A549 (cell line): ENCODE data around the gene ACVR1. TPM values are rescaled to one million over a fixed set of nuclear protein-coding genes. Genes with fewer than 3 reads are reported as not detected.

Experiments used
- ATAC-seq, 2 experiments: fragments of 200-7000 bp in 1 of 2; fragments of >200 bp in 1 of 2; cut with Nextera tagmentation in 1 of 2; cut with Tn5 transposase in 1 of 2; 3 replicates each; pipeline versions ENCODE4 v1.8.0 to v1.9.1; 2018 to 2020; ENCODE audit warnings: mild to moderate bottlenecking in 1 of 2, moderate library complexity in 1 of 2
- CTCF ChIA-PET: fragments of 300-600 bp; sonication (Branson Sonifier 250); formaldehyde crosslinking; extraction: SDS; loops from one replicate; lab custom pipeline; 2021; ENCODE audit warnings: antibody characterized with exemption, inconsistent platforms; lab: Yijun Ruan, JAX
- POLR2A ChIA-PET: fragments of 350-600 bp; formaldehyde crosslinking; extraction: SDS; loops from one replicate; lab custom pipeline; 2021; ENCODE audit warnings: antibody characterized with exemption, inconsistent platforms; lab: Yijun Ruan, JAX
- DNase-seq, 2 experiments: peaks; one replicate each; pipeline versions ENCODE4 v3.0.0 to v3.0.0-alpha.2; 2011 to 2016; ENCODE audit warnings: low read depth in 1 of 2, low spot score in 1 of 2
- FAIRE-seq: peaks from 2 replicates; lab custom pipeline; 2011; peaks lifted over from hg19 to GRCh38; lab: Jason Lieb, UNC
- H3K27ac ChIP-seq, 2 experiments: fragments of >200 bp; sonication (Bioruptor Twin); formaldehyde crosslinking; 3 replicates each; pipeline ENCODE4 v1.5.1; 2016 to 2017
- H3K4me1 ChIP-seq: fragments of >200 bp; sonication (Bioruptor Twin); formaldehyde crosslinking; 3 replicates; pipeline ENCODE4 v1.6.1; 2016
- H3K4me2 ChIP-seq: fragments of >200 bp; sonication (Bioruptor Twin); formaldehyde crosslinking; 3 replicates; pipeline ENCODE4 v1.6.1; 2016
- H3K4me3 ChIP-seq: fragments of >200 bp; sonication (Bioruptor Twin); formaldehyde crosslinking; 3 replicates; pipeline ENCODE4 v1.5.1; 2016
- H3K9me3 ChIP-seq: fragments of >200 bp; sonication (Bioruptor Twin); formaldehyde crosslinking; 3 replicates; pipeline ENCODE4 v1.6.1; 2016
- BHLHE40 ChIP-seq: IDR thresholded peaks from 2 replicates; pipeline ENCODE4 v1.6.1; 2012; ENCODE audit warnings: low read depth, low read length, inconsistent platforms
- E2F6 ChIP-seq: IDR thresholded peaks from 2 replicates; pipeline ENCODE4 v1.6.1; 2012; ENCODE audit warnings: low read depth, borderline replicate concordance
- EHF ChIP-seq: fragments of 250-450 bp; sonication (Bioruptor Pico); IDR thresholded peaks from 2 replicates; pipeline ENCODE4 v1.5.0; 2020; ENCODE audit warnings: mild to moderate bottlenecking
- EHMT2 ChIP-seq: fragments of 200-600 bp; sonication (generic); IDR thresholded peaks from 2 replicates; pipeline ENCODE4 v1.6.1; 2016; ENCODE audit warnings: antibody characterized with exemption, low read depth, mild to moderate bottlenecking, moderate library complexity
- FOSB ChIP-seq: fragments of 250-450 bp; sonication (Bioruptor Pico); IDR thresholded peaks from 2 replicates; pipeline ENCODE4 v1.5.0; 2020; ENCODE audit warnings: mild to moderate bottlenecking, moderate library complexity
- FOSL2 ChIP-seq, 2 experiments: fragments of 450-650 bp in 1 of 2; fragments of >200 bp in 1 of 2; sonication (Bioruptor Twin) in 1 of 2; formaldehyde crosslinking; IDR thresholded peaks; 2 replicates each; pipeline versions ENCODE4 v1.5.0 to v1.6.1; 2016 to 2020; ENCODE audit warnings: mild to moderate bottlenecking in 1 of 2, moderate library complexity in 1 of 2
- FOXS1 ChIP-seq: fragments of 250-450 bp; sonication (Bioruptor Pico); IDR thresholded peaks from 2 replicates; pipeline ENCODE4 v1.5.0; 2020; ENCODE audit warnings: mild to moderate bottlenecking, moderate library complexity
- GATA3 ChIP-seq: IDR thresholded peaks from 2 replicates; pipeline ENCODE4 v1.6.1; 2012; ENCODE audit warnings: borderline replicate concordance
- HDAC2 ChIP-seq: fragments of 200-600 bp; sonication (generic); IDR thresholded peaks from 2 replicates; pipeline ENCODE4 v1.6.1; 2016
- HEYL ChIP-seq: fragments of 250-450 bp; sonication (Bioruptor Pico); IDR thresholded peaks from 2 replicates; pipeline ENCODE4 v1.8.0; 2021; ENCODE audit warnings: mild to moderate bottlenecking, moderate library complexity
- HMGXB4 ChIP-seq: fragments of 250-450 bp; sonication (Bioruptor Pico); IDR thresholded peaks from 2 replicates; pipeline ENCODE4 v1.5.0; 2021; ENCODE audit warnings: mild to moderate bottlenecking, moderate library complexity, borderline replicate concordance
- HOXA7 ChIP-seq: fragments of 250-450 bp; sonication (Bioruptor Pico); IDR thresholded peaks from 2 replicates; pipeline ENCODE4 v1.5.0; 2020; ENCODE audit warnings: mild to moderate bottlenecking, moderate library complexity
- HOXB13 ChIP-seq: fragments of 250-450 bp; sonication (Bioruptor Pico); IDR thresholded peaks from 2 replicates; pipeline ENCODE4 v1.5.0; 2020; ENCODE audit warnings: low read depth, mild to moderate bottlenecking, moderate library complexity
- HOXB5 ChIP-seq: fragments of 250-450 bp; sonication (Bioruptor Pico); IDR thresholded peaks from 2 replicates; pipeline ENCODE4 v1.5.0; 2020; ENCODE audit warnings: mild to moderate bottlenecking, moderate library complexity
- JUN ChIP-seq, 2 experiments: fragments of >200 bp; sonication (Bioruptor Twin); formaldehyde crosslinking; IDR thresholded peaks; 2 replicates in 1 of 2; 3 replicates in 1 of 2; pipeline ENCODE4 v1.6.1; 2016 to 2017
- KDM1A ChIP-seq: fragments of 200-600 bp; sonication (generic); IDR thresholded peaks from 2 replicates; pipeline ENCODE4 v1.6.1; 2016; ENCODE audit warnings: low read depth, mild to moderate bottlenecking
- MAFK ChIP-seq: fragments of 450-650 bp; IDR thresholded peaks from 2 replicates; pipeline ENCODE4 v1.6.1; 2014; ENCODE audit not compliant: partially characterized antibody
- MAZ ChIP-seq: fragments of 150-350 bp; IDR thresholded peaks from 2 replicates; pipeline ENCODE4 v1.6.1; 2014; ENCODE audit warnings: antibody characterized with exemption, low read depth, low read length, borderline replicate concordance
- NPAS2 ChIP-seq: fragments of 250-450 bp; sonication (Bioruptor Pico); IDR thresholded peaks from 2 replicates; pipeline ENCODE4 v1.8.0; 2022; ENCODE audit warnings: mild to moderate bottlenecking, moderate library complexity, borderline replicate concordance
- PHF8 ChIP-seq: fragments of 200-600 bp; sonication (generic); IDR thresholded peaks from 2 replicates; pipeline ENCODE4 v1.6.1; 2016; ENCODE audit warnings: low read depth, mild to moderate bottlenecking, antibody characterized with exemption, moderate library complexity, borderline replicate concordance
- POLR2AphosphoS2 ChIP-seq: conservative IDR thresholded peaks from 2 replicates; pipeline ENCODE4 v1.6.1; 2012; ENCODE audit warnings: low read length, improper control_type of control experiment, inconsistent platforms
- RCOR1 ChIP-seq: fragments of 150-350 bp; IDR thresholded peaks from 2 replicates; pipeline ENCODE4 v1.6.1; 2014; ENCODE audit warnings: antibody characterized with exemption, low read length, low read depth
- RFX5 ChIP-seq: fragments of 450-650 bp; IDR thresholded peaks from 2 replicates; pipeline ENCODE4 v1.7.1; 2014; ENCODE audit warnings: antibody characterized with exemption, mild to moderate bottlenecking, moderate library complexity
- RNF2 ChIP-seq: fragments of 200-600 bp; sonication (generic); IDR thresholded peaks from 2 replicates; pipeline ENCODE4 v1.6.1; 2016; ENCODE audit warnings: low read depth, mild to moderate bottlenecking, antibody characterized with exemption, moderate library complexity, borderline replicate concordance
- SMC3 ChIP-seq: fragments of >200 bp; sonication (Bioruptor Twin); formaldehyde crosslinking; IDR thresholded peaks from 3 replicates; pipeline ENCODE4 v1.6.1; 2018; ENCODE audit warnings: inconsistent platforms
- SREBF2 ChIP-seq: fragments of 450-650 bp; IDR thresholded peaks from 2 replicates; pipeline ENCODE4 v1.6.1; 2014; ENCODE audit warnings: mild to moderate bottlenecking, moderate library complexity
- ZFP36 ChIP-seq: fragments of 450-650 bp; IDR thresholded peaks from 2 replicates; pipeline ENCODE4 v1.6.1; 2014; ENCODE audit warnings: borderline replicate concordance; ENCODE audit not compliant: partially characterized antibody
- WGBS: methylation state at CpG from one replicate; pipeline ENCODE4 v1.1.6; 2017; ENCODE audit errors: missing lambda C conversion rate; 5-methylcytosine and 5-hydroxymethylcytosine counted together
- polyA plus RNA-seq, 4 experiments: library from polyadenylated mRNA; depleted of rRNA in 3 of 4; stranded (reverse); fragments of >200 nt; fragmentation: RNase III in 1 of 4; extraction: RNeasy Plus Mini Kit Qiagen cat#74134 plus additional on column Dnase treatment in 1 of 4; gene quantifications; 2 replicates in 3 of 4; 3 replicates in 1 of 4; pipeline ENCODE4 v1.2.3, GENCODE V29; 2011 to 2017
- TF ChIP-seq, protein P1 (sequence below): fragments of 200-600 bp; sonication (generic); IDR thresholded peaks from 2 replicates; pipeline ENCODE4 v1.6.1; 2016; ENCODE audit warnings: antibody characterized with exemption, mild to moderate bottlenecking, moderate library complexity
- TF ChIP-seq, protein P2 (sequence below): fragments of 250-450 bp; sonication (Bioruptor Pico); IDR thresholded peaks from 2 replicates; pipeline ENCODE4 v1.5.0; 2020; ENCODE audit warnings: low read depth, mild to moderate bottlenecking, moderate library complexity

ACVR1 gene
- polyA plus RNA-seq, 2 of the 4 experiments (the other 2 are of a cell fraction) = 14.6 to 21.6 TPM

GRCh38 chr2:157903626-157904025 lies 27.5 kb upstream of the ACVR1 start:
- H3K4me1 ChIP-seq = peaks cover 4% of the 10 kb centered on the region; the same call in 1 of the 3 replicates
- TF ChIP-seq PHF8 (no peak), SMC3 (no peak), FOSB (no peak), EHF (CRISPR knock-in tag) (no peak), GATA3 (no peak), HMGXB4 (no peak), NPAS2 (CRISPR knock-in tag) (no peak), KDM1A (no peak), ZFP36 (no peak), EHMT2 (no peak), JUN (IDR thresholded peaks at IDR 0.05) (no peak), MAFK (no peak), HOXB5 (CRISPR knock-in tag) (no peak)
- TF ChIP-seq, protein P1, sequence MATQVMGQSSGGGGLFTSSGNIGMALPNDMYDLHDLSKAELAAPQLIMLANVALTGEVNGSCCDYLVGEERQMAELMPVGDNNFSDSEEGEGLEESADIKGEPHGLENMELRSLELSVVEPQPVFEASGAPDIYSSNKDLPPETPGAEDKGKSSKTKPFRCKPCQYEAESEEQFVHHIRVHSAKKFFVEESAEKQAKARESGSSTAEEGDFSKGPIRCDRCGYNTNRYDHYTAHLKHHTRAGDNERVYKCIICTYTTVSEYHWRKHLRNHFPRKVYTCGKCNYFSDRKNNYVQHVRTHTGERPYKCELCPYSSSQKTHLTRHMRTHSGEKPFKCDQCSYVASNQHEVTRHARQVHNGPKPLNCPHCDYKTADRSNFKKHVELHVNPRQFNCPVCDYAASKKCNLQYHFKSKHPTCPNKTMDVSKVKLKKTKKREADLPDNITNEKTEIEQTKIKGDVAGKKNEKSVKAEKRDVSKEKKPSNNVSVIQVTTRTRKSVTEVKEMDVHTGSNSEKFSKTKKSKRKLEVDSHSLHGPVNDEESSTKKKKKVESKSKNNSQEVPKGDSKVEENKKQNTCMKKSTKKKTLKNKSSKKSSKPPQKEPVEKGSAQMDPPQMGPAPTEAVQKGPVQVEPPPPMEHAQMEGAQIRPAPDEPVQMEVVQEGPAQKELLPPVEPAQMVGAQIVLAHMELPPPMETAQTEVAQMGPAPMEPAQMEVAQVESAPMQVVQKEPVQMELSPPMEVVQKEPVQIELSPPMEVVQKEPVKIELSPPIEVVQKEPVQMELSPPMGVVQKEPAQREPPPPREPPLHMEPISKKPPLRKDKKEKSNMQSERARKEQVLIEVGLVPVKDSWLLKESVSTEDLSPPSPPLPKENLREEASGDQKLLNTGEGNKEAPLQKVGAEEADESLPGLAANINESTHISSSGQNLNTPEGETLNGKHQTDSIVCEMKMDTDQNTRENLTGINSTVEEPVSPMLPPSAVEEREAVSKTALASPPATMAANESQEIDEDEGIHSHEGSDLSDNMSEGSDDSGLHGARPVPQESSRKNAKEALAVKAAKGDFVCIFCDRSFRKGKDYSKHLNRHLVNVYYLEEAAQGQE = no peak
- TF ChIP-seq, all 56 proteins: peak for 0
- DNase-seq = no peak
- POLR2A ChIA-PET = no interaction called here
- no peak overlapping the region for H3K4me2 ChIP-seq
- no peak for ATAC-seq
- no peaks in the 10 kb centered on the region for H3K9me3 ChIP-seq
- CTCF ChIA-PET = no interaction called here
- no peak overlapping the region for H3K4me3 ChIP-seq
- H3K27ac ChIP-seq = no peak overlapping the region
- WGBS = 67% methylated on average over 5 of the region's 5 CpGs
- FAIRE-seq = no peak

DNA sequence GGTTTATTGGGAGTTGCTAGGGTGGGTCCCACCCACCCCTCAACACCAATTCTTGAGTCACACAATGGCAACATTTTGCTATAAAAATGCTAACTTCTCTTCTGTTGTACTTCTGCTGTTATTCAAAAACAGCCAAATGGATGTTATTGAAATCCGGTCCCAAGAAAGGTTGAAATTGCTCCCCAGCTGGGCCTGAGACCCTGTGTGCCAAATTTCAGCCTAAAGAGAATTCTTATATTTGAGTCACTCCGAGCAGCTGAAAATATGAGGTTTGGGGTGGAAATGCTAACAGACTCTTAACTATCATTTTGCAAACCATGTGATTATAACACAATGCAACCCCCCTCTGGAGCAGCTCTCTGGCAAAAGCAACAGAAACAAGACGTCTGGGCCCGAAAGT lies 27.0 kb upstream of the ACVR1 start:
- FAIRE-seq = no peak
- Histone ChIP-seq H3K4me2 (no peak overlapping the region), H3K4me1 (peaks cover 9% of the 10 kb centered on the region; the same call in 2 of the 3 replicates), H3K27ac (no peak overlapping the region), H3K9me3 (no peaks in the 10 kb centered on the region), H3K4me3 (no peak overlapping the region)
- 79% methylated on average over 4 of the region's 4 CpGs for WGBS
- DNase-seq = no peak
- ATAC-seq = no peak
- no peak for TF ChIP-seq HEYL (CRISPR knock-in tag)
- TF ChIP-seq FOSB = no peak
- no peak for TF ChIP-seq MAZ
- TF ChIP-seq E2F6 = no peak
- TF ChIP-seq HOXA7 (CRISPR knock-in tag) = no peak
- TF ChIP-seq SREBF2 = no peak
- TF ChIP-seq RCOR1 = no peak
- TF ChIP-seq POLR2AphosphoS2 = no peak
- TF ChIP-seq HMGXB4 = no peak
- TF ChIP-seq GATA3 = no peak
- TF ChIP-seq BHLHE40 = no peak
- no peak for TF ChIP-seq RFX5
- TF ChIP-seq, protein P2, sequence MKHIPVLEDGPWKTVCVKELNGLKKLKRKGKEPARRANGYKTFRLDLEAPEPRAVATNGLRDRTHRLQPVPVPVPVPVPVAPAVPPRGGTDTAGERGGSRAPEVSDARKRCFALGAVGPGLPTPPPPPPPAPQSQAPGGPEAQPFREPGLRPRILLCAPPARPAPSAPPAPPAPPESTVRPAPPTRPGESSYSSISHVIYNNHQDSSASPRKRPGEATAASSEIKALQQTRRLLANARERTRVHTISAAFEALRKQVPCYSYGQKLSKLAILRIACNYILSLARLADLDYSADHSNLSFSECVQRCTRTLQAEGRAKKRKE = no peak
- no peak for TF ChIP-seq FOXS1 (CRISPR knock-in tag)
- TF ChIP-seq HDAC2 = no peak
- no peak for TF ChIP-seq RNF2
- no peak for TF ChIP-seq HOXB13
- no peak for TF ChIP-seq EHMT2
- TF ChIP-seq FOSL2 (IDR thresholded peaks at IDR 0.05) = no peak
- TF ChIP-seq FOSL2 (CRISPR knock-in tag; IDR thresholded peaks at IDR 0.05) = no peak
- ChIA-PET POLR2A (interaction anchor here (0.6 kb wide), 1 partner anchor 368 kb away, joined by 3 read pairs; no protein-coding TSS in a partner anchor), CTCF (interaction anchor here (0.6 kb wide), 1 partner anchor 576 kb away, joined by 5 read pairs; no protein-coding TSS in a partner anchor)
